HG02571 (cell line): ENCODE results near the gene PRDM16.

Experiments used
- ATAC-seq: cut with Tn5 transposase; IDR thresholded peaks from one replicate; pipeline ENCODE4 v1.9.1; 2021; ENCODE audit warnings: mild to moderate bottlenecking, moderate library complexity; ENCODE audit not compliant: unreplicated experiment

Gene PRDM16

GRCh38 chr1:3327389-3327702, 258.3 kb downstream of the PRDM16 start:
- no peak for ATAC-seq

DNA sequence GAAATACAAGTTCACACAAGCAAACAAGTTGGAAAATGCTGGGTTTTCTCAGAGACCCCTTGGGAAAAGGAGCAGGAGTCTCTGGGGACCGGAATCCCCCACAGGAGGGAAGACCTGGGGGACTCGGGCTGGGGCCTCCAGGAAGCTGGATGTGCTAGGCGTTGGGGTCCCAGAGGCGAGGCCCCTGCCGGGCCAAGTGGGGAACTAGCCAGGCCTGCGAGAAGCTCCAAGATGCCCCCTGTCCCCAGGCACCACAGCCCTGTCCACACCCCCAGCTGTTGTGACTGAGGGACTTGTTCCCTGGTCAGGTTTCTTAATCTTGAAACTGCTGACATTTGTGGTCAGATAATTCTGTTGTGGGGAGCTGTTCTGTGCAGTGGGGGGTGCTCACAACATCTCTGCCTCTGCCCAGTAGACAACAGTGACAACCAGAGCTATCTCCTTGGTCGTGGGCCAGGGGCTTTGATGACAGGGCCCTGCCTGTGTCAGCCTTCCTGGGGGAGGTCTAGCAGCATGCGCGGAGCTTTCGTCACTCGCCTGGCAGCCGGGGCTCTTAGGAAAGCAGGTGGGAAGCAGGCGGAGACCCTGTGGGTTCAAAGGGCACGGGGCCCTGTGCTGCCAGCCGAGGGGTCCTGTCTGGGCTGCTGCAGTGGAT, 259.1 kb downstream of the PRDM16 start:
- ATAC-seq: no peak

- no peak for ATAC-seq
These were observed 260.8 kb downstream of the PRDM16 start for GRCh38 chr1:3329640-3330281.

- no peak for ATAC-seq
These were observed 261.8 kb downstream of the PRDM16 start for GRCh38 chr1:3330771-3331245.

DNA sequence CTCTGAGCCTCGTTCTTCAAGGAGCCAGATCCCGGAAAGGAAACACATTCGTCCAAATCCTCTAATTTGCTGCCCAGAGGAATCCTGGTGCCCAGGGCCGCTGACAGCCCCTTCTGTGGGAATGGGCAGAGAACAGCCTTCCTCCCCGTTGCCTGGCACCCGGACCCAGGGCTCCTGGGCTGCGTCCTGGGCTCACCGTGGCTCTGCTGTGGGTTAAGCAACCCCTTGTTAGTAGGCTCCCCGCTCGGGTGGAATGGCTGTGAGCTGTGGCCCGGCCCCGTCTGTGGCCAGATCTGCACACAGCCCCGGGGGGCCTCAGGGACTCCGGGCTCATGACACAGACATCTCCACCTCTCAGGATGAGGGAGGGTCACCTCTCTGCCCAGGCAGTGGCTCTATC, 262.6 kb downstream of the PRDM16 start:
- no peak for ATAC-seq

- no peak for ATAC-seq
These were observed 263.0 kb downstream of the PRDM16 start for GRCh38 chr1:3332043-3332442.

- no peak for ATAC-seq
These were observed 263.7 kb downstream of the PRDM16 start for GRCh38 chr1:3332662-3333061.

DNA sequence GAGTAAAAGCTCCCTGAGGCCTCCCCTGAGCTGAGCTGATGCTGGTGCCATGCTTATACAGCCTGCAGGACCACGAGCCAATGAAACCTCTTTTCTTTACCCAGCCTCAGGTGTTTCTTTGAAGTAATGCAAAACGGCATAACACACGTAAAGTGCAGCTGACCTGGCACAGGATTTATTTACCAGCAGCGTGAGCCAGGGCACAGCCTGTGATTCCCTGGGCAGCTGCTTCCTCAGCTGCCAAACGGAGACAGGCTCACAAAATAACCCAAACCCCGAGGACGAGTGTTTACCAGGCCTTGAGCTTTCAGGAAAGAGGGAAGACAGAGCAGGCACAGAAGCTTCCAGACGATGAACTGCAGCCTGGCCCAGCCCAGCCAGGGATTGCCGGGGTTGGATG, 264.9 kb downstream of the PRDM16 start:
- ATAC-seq: no peak

DNA sequence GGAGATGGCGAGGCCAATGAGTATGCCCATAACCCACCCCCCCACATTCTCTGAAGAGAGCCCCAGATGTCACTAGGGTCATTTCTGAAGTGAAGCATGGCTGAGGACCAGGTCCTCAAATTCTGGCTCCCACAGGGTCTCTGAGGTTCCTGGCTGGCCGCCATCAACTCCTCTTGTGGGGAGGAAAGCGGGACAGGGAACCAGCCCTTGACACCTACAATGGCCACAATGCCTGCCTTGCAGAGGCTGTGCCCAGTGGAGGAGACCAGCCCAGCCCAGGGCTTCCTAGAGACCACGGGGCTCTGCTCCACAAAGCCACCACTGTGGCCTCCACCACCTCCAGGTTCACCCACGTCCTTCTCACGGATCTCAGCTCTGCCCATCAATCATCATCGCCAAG, 265.4 kb downstream of the PRDM16 start:
- ATAC-seq: no peak

DNA sequence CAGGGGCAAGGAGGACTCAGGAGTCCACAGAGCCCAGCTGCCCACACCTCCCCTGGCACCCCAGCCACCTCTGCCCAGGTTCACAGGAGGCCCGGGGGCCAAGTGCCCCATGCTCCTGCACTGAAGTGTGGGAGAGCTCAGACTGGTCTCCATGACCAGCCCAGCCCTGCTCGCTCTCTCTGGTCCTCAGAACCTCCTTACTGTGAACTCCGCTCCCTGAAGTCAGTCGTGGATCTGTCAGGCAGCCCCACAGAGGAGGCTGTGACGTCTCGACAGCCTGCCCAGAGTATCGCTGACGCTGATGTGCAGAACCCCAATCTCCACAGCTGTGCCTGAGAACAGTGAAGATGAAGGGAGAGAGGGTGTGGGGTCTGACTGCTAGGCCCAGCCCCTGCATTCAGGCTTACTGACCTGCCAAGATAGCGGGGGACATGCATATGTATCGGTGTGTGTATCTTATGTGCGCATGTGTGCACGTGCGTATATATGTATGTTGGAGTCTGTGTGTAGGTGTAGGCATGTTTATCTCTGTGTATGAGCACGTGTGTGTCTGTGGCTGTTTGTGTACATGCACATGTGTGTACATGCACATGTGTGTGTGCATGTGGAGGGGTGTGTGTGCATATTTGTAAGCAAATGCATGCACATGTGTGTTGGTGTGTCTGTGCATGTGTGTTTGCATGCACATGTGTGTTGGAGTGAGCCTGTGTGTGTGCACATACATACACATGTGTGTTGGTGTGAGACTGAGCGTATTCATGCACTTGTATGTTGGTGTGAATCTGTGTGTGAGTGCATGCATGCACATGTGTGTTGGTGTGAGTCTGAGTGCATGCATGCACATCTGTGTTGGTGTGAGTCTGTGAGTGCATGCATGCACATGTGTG, 267.0 kb downstream of the PRDM16 start:
- no peak for ATAC-seq

GRCh38 chr1:3336641-3337630, 267.9 kb downstream of the PRDM16 start:
- ATAC-seq: no peak

- no peak for ATAC-seq
These were observed 269.1 kb downstream of the PRDM16 start for GRCh38 chr1:3337798-3338724.

DNA sequence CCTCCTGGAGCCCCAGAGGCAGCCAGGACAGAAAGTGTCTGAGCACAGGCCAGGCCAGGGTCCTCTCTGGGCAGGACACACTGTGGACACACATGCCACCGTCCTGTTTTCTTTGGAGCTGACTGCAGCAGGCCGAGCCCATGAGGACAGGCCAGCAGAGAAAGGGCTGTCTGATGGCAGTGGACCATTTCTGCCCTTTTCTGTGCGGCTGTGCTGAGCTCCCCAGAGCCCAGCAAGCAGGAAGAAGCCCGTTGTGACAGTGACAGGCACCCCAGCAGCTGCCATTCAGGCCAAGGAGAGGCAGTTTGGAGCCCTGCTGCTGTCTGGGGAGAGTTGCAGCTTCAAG, 269.7 kb downstream of the PRDM16 start:
- ATAC-seq: no peak

DNA sequence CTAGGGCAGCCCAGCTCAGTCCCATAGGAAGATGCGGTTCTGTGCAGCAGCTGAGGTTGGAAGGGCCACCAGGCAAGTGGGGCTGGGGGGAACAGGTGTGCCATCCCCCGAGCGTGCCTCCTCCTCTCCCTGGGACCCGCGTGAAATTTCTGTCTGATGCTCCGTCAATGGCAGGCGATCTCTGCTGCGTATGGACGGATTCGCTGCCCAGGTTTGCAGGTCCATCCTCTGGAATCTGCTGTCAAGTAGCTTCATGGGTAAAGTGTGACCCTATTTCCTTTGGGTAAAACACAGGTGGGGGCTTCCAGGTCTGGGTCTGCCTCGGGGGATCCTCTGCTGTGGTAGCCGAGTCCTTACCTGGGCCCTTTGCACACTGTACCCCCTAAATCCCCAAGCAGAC, 270.9 kb downstream of the PRDM16 start:
- ATAC-seq: no peak

GRCh38 chr1:3340548-3341235, 271.7 kb downstream of the PRDM16 start:
- no peak for ATAC-seq

DNA sequence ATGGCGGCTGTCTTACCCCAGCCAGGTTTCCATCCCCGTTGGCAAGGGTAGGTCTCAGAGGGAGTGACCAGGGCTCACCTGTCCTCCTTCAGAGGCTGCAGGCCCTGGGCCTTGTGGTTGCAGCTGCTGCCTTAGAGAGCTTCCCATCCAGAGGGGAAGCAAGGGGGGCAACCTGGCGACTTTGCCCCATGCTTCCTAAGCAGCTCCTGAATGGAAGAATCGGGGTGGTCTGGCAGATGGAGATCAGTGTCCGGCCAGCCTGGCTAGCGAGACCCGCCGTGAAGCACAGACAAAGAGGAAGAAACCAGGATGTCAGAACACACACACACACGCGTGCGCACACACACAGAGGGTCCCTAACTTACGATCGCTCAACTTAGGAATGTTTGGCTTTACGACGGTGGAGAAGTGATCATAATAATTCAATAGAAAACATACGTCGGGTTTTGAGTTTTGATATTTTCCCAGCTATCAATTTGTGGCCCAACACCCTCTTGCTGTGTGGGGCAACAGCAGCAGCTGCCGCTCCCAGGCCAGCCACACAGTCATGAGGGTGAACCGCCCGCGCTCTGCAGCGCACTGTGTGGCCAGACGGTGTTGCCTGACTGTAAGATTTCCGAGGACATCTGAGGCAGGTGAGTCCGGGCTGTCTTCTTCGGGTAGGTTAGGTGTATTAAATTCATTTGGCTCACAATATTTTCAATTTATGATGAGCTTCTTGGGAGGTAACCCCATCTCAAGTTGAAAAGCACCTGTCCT, 272.4 kb downstream of the PRDM16 start:
- no peak for ATAC-seq

DNA sequence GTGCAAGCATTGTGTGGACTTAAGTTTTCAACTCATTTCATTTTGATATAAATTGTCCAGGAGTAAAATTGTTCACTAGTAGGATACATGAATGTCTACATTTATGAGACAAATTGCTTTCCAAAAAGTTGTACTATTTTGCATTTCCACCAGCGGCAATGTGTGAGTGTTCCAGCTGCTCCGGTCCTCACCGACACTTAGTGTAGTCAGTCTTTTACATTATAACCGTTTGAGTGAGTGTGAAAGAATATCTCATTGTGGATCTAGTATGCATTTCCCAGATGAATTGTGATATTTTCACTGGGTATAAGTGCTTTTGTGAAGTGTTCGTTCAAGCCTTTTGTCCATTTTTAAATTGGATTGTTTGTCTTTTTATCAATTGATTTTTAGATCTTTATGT, 274.0 kb downstream of the PRDM16 start:
- ATAC-seq: no peak

DNA sequence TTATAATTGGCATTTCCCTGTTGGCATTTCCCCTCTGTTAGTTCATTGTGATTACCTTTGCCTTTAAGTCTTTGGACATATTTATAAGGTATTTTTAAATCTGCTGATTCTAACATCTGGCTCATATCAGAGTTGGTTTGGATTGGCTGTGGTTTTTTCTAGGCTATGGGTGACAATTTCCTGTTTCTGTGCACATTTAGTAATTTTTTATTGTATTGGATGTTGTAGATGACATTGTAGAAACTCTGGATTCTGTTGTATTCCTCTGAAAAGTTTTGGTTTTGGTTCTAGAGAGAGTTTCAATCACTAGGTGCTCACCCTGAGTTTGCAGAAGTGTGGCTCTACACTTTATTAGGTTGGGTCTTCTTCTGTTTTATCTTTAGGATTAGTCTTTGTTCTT, 275.4 kb downstream of the PRDM16 start:
- no peak for ATAC-seq
